Measurements from ENCODE around the gene RBX1.
"Not testable (repeated sequence)": the region's sequence is repeated elsewhere in the genome, so short reads cannot be mapped to it uniquely, and the experiment has no call there.

RBX1 gene

GRCh38 chr22:40950962-40951794, at the start of gene RBX1:
TSS of gene RBX1 (plus strand) at chr22:40951378. CDS start at chr22:40951399, 21 bp downstream.
- peak; percentile 81 for DNase-seq (ENCODE audit: low read depth)

- DNase-seq (ENCODE audit: low read depth) = no peak
Observed at GRCh38 chr22:40904101-40904500, 47.1 kb upstream of the RBX1 start.

- DNase-seq (ENCODE audit: low read depth) = no peak
Observed at GRCh38 chr22:40908895-40909294, 42.3 kb upstream of the RBX1 start.

- no peak for DNase-seq (ENCODE audit: low read depth)
Observed at GRCh38 chr22:40911772-40912171, 39.4 kb upstream of the RBX1 start.

- not testable (repeated sequence) for DNase-seq (ENCODE audit: low read depth)
Observed at GRCh38 chr22:40912987-40913386, 38.2 kb upstream of the RBX1 start.

GRCh38 chr22:40919446-40919845, 31.7 kb upstream of the RBX1 start:
- peak; percentile 37 for DNase-seq (ENCODE audit: low read depth)

GRCh38 chr22:40920526-40920925, 30.7 kb upstream of the RBX1 start:
- DNase-seq (ENCODE audit: low read depth) = no peak

- peak; percentile 15 for DNase-seq (ENCODE audit: low read depth)
Observed at GRCh38 chr22:40922484-40923303, 28.5 kb upstream of the RBX1 start.

GRCh38 chr22:40928657-40929056, 22.5 kb upstream of the RBX1 start:
- DNase-seq (ENCODE audit: low read depth) = no peak

- no peak for DNase-seq (ENCODE audit: low read depth)
Observed at GRCh38 chr22:40932396-40932795, 18.8 kb upstream of the RBX1 start.

- DNase-seq (ENCODE audit: low read depth) = no peak
Observed at GRCh38 chr22:40939202-40939601, 12.0 kb upstream of the RBX1 start.

GRCh38 chr22:40951795-40952605, 822 bp downstream of the RBX1 start:
- DNase-seq (ENCODE audit: low read depth) = peak; percentile 3

GRCh38 chr22:40953471-40953870, 2.3 kb downstream of the RBX1 start:
- DNase-seq (ENCODE audit: low read depth) = peak; percentile 4

- DNase-seq (ENCODE audit: low read depth) = no peak
Observed at GRCh38 chr22:40954113-40954512, 2.9 kb downstream of the RBX1 start.

GRCh38 chr22:40955571-40955970, 4.4 kb downstream of the RBX1 start:
- peak; percentile 13 for DNase-seq (ENCODE audit: low read depth)

GRCh38 chr22:40957601-40958000, 6.4 kb downstream of the RBX1 start:
- DNase-seq (ENCODE audit: low read depth) = no peak

- DNase-seq (ENCODE audit: low read depth) = no peak
Observed at GRCh38 chr22:40958299-40958698, 7.1 kb downstream of the RBX1 start.

- DNase-seq (ENCODE audit: low read depth) = no peak
Observed at GRCh38 chr22:40960145-40960544, 9.0 kb downstream of the RBX1 start.

GRCh38 chr22:40965936-40966725, 15.0 kb downstream of the RBX1 start:
- no peak for DNase-seq (ENCODE audit: low read depth)

- no peak for DNase-seq (ENCODE audit: low read depth)
Observed at GRCh38 chr22:40966726-40967085, 15.5 kb downstream of the RBX1 start.

GRCh38 chr22:40967111-40967760, 16.1 kb downstream of the RBX1 start:
- DNase-seq (ENCODE audit: low read depth) = no peak
